Naive B cell (primary cell): ENCODE results near the gene WDHD1. TPM values are rescaled to one million over a fixed set of nuclear protein-coding genes. Genes with fewer than 3 reads are reported as not detected.

Experiments used
- polyA plus RNA-seq, 6 donors: library from polyadenylated mRNA; unstranded; fragments of 300-500 nt; fragmentation: Illumina TruSeq; gene quantifications; one replicate each; pipeline ENCODE4 v1.2.3, GENCODE V29; 2021; ENCODE audit warnings: low read depth in 6 of 6

WDHD1 gene
- polyA plus RNA-seq, 6 donors from 2014 or later: 2.5 to 5.4 (median 3.1) TPM; not detected in 1

Other genes starting within 250 kb of the WDHD1 start
- gene GCH1, start 124.3 kb downstream of the WDHD1 start, polyA plus RNA-seq: 10 to 100 TPM; 18.8 to 31.2 (median 27.8) TPM
- 1 to 10 TPM; 1.1 to 7.0 (median 2.4) TPM for gene SOCS4, start 137 bp upstream of the WDHD1 start, polyA plus RNA-seq
- gene MAPK1IP1L, start 24.5 kb upstream of the WDHD1 start, polyA plus RNA-seq: 100 to 1,000 TPM; 104 to 140 (median 117) TPM
- gene LGALS3, start 102.2 kb upstream of the WDHD1 start, polyA plus RNA-seq: 1 to 10 TPM; 2.4 to 8.7 (median 4.8) TPM
- gene DLGAP5, start 164.5 kb upstream of the WDHD1 start, polyA plus RNA-seq: under 1 TPM in 1 of 6 donors, not detected in 5; 0.13 TPM
- 10 to 100 TPM; 22.9 to 35.2 (median 26.9) TPM for gene FBXO34, start 244.3 kb upstream of the WDHD1 start, polyA plus RNA-seq